NCI-H187 (cell line): Measurements from ENCODE around the gene ZFAND2A.
"Not testable (repeated sequence)": the region's sequence is repeated elsewhere in the genome, so short reads cannot be mapped to it uniquely, and the experiment has no call there.

Source experiments
- DNase-seq, 2 experiments: peaks; one replicate each; lab custom pipeline; 2025; lab: John Stamatoyannopoulos, UW

Gene ZFAND2A

DNA sequence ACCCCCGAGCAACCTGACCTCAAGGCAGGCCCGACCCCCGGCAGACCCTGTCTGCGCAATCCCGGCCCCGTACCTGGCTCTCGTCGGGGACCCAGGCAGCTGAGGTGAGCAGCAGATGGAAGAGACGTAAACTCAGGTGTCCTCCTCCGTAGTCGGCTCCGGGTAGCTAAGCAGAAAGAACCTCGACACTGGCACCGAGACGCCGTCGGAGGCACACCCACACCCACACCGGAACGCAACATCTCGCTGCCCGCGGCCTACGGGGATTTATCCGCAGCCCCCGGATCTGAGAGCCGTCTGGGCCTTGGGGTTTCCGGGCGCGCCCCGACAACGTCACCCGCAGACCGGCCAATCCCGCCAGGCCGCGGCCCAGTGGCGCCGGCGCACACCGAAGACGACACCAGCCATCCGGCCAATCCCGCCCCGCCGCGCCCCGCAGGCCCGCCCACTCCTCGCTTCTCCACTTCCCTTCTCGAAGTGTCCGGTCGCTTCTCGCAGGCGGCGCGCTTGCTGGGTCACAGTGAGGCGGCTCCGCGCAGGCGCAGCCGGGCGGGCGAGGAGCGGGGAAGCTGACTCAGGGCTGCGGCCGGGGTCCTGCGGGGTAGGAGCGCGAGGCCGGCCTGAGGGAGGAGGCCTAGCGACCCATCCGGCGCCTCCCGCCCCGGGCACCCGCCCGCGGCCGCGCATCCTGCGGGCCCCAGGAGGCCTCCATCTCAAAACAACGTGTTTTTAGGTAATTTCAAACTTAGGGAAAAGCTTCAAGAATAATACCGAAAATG, at the start of gene ZFAND2A:
TSS of gene ZFAND2A (minus strand) at position 306 of the 779 bp plus-strand sequence. CDS start 1,984 bp downstream, outside the sequence.
- DNase-seq: peak; percentile 80 to 89

DNA sequence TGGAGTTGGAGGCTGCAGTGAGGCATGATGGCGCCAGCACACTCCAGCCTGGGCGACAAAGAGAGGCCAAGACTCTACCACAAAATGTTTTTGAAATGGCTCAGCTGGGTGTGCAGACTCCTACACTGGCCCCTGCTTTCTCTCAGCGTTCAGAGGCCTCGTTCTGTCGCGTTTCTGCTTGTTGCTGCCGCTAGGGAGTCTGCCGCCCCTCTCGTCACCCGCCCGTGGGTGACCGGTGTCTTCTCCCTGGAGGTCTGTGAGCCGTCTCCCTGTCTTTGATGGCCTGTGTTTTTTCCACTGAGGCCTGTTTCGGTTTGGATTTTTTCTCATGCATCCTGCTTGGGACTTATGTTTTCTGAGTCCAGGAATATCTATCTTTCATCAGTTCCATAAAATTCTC, 49.1 kb upstream of the ZFAND2A start:
- no peak for DNase-seq

- not testable (repeated sequence) for DNase-seq
Observed at GRCh38 chr7:1205742-1206141, 45.7 kb upstream of the ZFAND2A start.

- no peak for DNase-seq
Observed at GRCh38 chr7:1204460-1205140, 44.6 kb upstream of the ZFAND2A start.

- not testable (repeated sequence) for DNase-seq
Observed at GRCh38 chr7:1202914-1203313, 42.9 kb upstream of the ZFAND2A start.

- no peak for DNase-seq
Observed at GRCh38 chr7:1201916-1202315, 41.9 kb upstream of the ZFAND2A start.

GRCh38 chr7:1200045-1200444, 40.0 kb upstream of the ZFAND2A start:
- DNase-seq: no peak

GRCh38 chr7:1197997-1198625, 38.1 kb upstream of the ZFAND2A start:
- no peak for DNase-seq

DNA sequence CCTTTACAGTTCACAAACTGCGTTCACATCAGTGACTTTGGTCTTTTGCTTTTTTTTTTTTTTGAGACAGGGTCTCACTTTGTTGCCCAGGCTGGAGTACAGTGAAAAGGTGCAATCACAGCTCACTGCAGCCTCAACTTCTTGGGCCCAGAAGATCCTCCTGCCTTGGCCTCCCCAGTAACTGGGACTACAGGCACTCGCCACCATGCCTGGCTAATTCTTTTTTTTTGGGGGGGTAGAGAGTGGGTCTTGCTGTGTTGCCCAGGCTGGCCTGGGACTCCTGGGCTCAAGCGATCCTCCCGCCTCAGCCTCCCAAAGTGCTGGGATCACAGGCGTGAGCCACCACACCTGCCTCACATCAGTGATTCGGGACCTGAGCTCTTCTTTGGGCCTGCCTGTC, 37.0 kb upstream of the ZFAND2A start:
- DNase-seq: no peak

- not testable (repeated sequence) for DNase-seq
Observed at GRCh38 chr7:1196441-1196840, 36.4 kb upstream of the ZFAND2A start.

- no peak for DNase-seq
Observed at GRCh38 chr7:1193593-1194424, 33.8 kb upstream of the ZFAND2A start.

GRCh38 chr7:1192171-1192676, 32.2 kb upstream of the ZFAND2A start:
- no peak for DNase-seq

DNA sequence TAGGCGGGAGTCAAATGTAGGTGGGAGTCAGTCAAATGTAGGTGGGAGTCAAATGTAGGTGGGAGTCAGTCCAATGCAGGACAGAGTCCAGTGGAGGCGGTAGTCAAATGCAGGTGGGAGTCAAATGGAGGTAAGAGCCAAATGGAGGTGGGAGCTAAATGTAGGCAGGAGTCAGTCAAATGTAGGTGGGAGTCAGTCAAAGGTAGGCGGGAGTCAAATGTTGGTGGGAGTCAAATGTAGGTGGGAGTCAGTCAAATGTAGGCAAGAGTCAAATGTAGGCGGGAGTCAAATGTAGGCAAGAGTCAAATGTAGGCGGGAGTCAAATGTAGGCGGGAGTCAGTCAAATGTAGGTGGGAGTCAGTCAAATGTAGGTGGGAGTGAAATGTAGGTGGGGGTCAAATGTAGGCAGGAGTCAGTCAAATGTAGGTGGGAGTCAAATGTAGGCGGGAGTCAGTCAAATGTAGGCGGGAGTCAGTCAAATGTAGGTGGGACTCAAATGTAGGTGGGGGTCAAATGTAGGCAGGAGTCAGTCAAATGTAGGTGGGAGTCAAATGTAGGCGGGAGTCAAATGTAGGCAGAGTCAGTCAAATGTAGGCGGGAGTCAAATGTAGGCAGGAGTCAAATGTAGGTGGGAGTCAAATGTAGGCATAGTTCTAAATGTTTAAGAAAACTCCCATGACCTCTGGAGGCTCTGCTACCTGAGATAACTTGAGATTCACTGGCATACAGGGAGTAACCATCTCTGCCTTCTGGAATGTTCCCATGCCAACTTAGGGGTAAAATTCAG, 30.2 kb upstream of the ZFAND2A start:
- no peak for DNase-seq

GRCh38 chr7:1188720-1189294, 28.8 kb upstream of the ZFAND2A start:
- no peak for DNase-seq

DNA sequence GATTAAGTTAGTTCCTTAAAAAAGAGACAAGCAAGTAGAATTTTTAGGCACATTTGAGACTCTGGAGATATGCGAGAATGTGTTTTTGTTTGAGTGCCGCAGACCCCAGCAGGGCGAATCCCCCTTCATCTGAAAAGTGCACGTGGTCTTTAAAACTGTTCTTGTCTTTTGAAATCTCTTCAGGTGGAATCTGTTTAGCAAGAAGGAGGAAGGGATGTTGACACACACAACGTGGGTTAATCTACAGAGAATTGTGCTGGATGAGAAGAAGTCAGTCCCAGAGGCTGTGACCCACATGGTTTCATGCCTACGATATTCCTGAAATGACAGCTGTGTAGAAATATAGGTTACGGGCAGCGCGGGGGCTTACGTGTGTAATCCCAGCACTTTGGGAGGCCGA, 27.1 kb upstream of the ZFAND2A start:
- no peak for DNase-seq

- DNase-seq: no peak
Observed at GRCh38 chr7:1181640-1182039, 21.6 kb upstream of the ZFAND2A start.

DNA sequence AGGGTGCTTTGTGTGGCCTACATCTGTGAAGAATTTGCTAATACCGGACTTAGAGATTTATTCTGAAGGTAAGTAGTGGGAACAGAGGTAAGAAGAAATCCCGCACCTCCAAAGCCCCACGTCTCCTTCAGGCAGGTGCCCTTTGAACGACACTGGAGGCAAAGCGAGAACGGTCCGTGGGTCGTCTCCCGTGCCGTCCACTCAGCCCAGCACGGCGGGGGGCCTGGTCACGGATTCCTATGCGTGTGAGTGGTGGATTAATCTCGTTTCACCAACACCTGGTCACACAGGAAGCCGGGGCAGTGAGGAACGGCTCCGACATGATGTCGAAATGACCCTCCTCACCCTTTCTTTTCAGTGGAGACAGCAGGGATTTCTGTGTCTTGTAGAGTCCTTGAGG, 21.0 kb upstream of the ZFAND2A start:
- DNase-seq: no peak

DNA sequence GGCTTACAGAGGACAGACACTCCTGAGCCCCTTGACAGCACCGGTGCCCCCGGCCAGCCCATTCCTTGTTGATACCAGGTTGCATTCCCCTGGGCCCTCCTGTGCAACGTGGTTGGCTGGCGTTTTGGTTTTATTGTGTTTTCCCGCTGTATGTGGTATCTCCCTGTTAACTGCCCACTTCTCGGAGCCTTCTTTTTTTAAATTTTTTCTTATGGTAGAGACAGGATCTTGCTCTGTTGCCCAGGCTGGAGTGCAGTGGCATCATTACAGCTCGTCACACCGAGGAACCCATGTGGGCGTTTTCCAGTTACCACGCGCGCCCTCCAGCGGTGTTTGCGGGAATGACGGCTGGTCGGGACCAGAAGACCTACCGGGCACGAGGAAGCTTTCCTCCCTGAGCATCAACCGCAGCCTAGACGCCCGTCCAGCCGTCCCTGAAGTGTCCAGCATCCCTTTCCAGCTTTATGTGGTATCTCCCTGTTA, 16.9 kb upstream of the ZFAND2A start:
- DNase-seq: peak in 1 of 2 experiments; percentile 15

- DNase-seq: peak; percentile 35 to 56
Observed at GRCh38 chr7:1175967-1176851, 16.2 kb upstream of the ZFAND2A start.

DNA sequence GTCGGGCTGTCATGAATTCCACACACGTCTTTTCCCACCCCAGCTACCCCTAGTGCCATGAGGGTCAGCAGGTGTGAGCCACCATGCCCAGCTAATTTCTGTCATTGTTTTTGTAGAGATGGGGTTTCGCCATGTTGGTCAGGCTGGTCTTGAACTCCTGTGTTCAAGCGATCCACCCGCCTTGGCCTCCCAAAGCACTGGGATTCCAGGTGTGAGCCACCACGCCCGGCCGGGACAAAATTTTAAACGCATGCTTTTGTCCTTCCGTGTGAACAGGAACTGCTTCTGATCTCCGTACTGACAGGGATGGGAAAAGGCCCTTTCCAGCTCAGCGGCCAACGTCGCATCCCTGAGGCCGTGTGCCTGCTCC, 15.6 kb upstream of the ZFAND2A start:
- no peak for DNase-seq
